ENCODE measurements around the gene MGAT5.

MGAT5 gene

DNA sequence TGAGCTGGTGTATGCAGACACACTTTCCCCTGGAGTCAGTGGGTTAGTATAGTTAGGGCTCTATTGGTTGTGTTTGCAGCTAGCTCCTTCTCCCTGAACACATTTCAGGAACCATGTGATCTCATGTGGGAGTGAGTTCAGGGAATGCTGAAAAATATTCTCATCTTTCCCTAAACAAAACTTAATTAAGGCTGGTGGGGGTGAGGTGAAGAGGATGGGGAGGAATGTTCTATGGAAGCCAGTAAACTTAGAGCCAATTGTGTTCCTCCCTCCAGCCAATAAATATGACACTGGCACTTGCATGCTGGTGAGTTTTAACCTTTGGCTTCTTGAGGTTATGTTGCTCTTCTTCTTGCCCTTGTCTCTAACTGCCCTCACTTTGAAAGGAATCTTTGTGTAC lies 952 bp downstream of the MGAT5 start:
- ChIA-PET CTCF (interaction anchor here (0.6 to 3.2 kb wide), 8 partner anchors 9 to 157 kb away, joined by 3 to 25 read pairs (median 4); no protein-coding TSS in a partner anchor), POLR2A (no interaction called here)
- TF ChIP-seq, protein P1, sequence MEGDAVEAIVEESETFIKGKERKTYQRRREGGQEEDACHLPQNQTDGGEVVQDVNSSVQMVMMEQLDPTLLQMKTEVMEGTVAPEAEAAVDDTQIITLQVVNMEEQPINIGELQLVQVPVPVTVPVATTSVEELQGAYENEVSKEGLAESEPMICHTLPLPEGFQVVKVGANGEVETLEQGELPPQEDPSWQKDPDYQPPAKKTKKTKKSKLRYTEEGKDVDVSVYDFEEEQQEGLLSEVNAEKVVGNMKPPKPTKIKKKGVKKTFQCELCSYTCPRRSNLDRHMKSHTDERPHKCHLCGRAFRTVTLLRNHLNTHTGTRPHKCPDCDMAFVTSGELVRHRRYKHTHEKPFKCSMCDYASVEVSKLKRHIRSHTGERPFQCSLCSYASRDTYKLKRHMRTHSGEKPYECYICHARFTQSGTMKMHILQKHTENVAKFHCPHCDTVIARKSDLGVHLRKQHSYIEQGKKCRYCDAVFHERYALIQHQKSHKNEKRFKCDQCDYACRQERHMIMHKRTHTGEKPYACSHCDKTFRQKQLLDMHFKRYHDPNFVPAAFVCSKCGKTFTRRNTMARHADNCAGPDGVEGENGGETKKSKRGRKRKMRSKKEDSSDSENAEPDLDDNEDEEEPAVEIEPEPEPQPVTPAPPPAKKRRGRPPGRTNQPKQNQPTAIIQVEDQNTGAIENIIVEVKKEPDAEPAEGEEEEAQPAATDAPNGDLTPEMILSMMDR (IDR thresholded peaks at IDR 0.05; ENCODE audit: control extremely low read depth, extremely low read depth, low read depth, missing control alignments) = no peak
- no peak for DNase-seq (ENCODE audit: extremely low spot score)

DNA sequence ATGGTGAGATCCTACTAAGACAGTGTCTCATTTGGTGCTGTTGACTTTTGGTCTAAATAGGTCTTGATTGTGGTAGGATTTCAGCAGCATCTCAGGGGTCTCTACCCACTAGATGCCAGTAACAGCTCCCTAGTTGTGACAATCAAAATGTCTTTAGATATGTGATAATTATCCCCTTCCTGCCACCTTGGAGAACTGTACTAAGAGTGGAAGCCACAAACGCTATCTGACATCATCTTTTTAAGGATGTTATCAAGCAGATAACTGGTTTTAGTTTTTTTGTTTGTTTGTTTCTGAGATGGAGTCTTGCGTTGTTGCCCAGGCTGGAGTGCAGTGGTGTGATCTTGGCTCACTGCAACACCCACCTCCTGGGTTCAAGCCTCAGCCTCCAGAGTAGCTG lies 3.1 kb downstream of the MGAT5 start:
- TF ChIP-seq, protein P1 (IDR thresholded peaks at IDR 0.05; ENCODE audit: control extremely low read depth, extremely low read depth, low read depth, missing control alignments) = no peak
- CTCF ChIA-PET = interaction anchor here (0.5 to 2.5 kb wide), 5 partner anchors 9 to 155 kb away, joined by 3 to 14 read pairs (median 4); no protein-coding TSS in a partner anchor
- POLR2A ChIA-PET = no interaction called here
- no peak for DNase-seq (ENCODE audit: extremely low spot score)

DNA sequence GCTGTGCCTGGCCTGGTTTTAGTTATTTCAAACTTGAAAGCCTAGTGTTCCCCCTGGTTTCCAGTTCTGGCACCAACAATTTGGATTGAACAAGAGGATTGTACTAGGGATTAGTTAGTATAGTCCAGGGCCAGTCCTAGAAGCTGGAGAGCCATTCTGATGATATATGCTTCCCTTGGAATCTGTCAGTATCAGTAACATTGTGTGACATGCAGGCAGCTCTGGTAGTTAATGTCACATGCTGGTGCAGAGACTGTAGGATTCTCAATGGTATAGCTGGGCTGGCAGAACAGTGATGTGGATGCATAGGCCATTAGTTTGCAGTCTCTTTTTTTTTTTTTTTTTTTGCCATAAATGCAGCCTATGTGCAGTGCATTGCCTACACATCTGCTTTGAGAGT lies 3.6 kb downstream of the MGAT5 start:
- TF ChIP-seq, protein P1 (IDR thresholded peaks at IDR 0.05; ENCODE audit: control extremely low read depth, extremely low read depth, low read depth, missing control alignments) = no peak
- CTCF ChIA-PET = interaction anchor here (0.9 to 2.5 kb wide), 3 partner anchors 12 to 14 kb away, joined by 3 to 14 read pairs (median 3); no protein-coding TSS in a partner anchor
- POLR2A ChIA-PET = no interaction called here
- no peak for DNase-seq (ENCODE audit: extremely low spot score)

GRCh38 chr2:134257965-134258683 lies 4.3 kb downstream of the MGAT5 start:
- POLR2A ChIA-PET = no interaction called here
- DNase-seq (ENCODE audit: extremely low spot score) = no peak
- TF ChIP-seq, protein P1 (IDR thresholded peaks at IDR 0.05; ENCODE audit: control extremely low read depth, extremely low read depth, low read depth, missing control alignments) = no peak
- CTCF ChIA-PET = interaction anchor here (0.9 to 2.5 kb wide), 3 partner anchors 11 to 15 kb away, joined by 3 to 14 read pairs (median 3); no protein-coding TSS in a partner anchor

- TF ChIP-seq, protein P1 (IDR thresholded peaks at IDR 0.05; ENCODE audit: control extremely low read depth, extremely low read depth, low read depth, missing control alignments) = no peak
- POLR2A ChIA-PET = no interaction called here
- no peak for DNase-seq (ENCODE audit: extremely low spot score)
- CTCF ChIA-PET = interaction anchor here (1.0 kb wide), 1 partner anchor 12 kb away, joined by 5 read pairs; no protein-coding TSS in a partner anchor
Measured at GRCh38 chr2:134258684-134259388, 5.0 kb downstream of the MGAT5 start.

DNA sequence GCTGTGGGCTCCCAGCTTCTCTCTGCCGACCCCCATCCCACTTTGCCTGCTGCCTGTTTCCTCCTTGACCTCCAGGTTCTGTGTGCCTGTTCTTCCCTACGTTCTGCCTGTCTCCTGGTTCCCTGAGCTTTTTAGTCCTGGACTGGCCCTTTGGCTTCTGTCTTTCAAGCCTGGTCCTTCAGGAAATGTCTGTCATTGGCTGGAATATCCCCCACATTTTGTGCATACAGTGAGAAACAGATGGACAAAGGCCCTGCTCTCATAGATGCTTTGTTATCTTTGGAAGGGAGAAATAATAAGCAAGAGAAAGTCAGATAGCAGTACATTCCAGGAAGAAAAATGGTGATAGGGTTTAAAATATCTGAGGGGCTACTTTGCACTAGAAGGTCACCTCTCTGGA lies 5.7 kb downstream of the MGAT5 start:
- CTCF ChIA-PET = interaction anchor here (1.0 kb wide), 1 partner anchor 11 kb away, joined by 5 read pairs; no protein-coding TSS in a partner anchor
- TF ChIP-seq, protein P1 (IDR thresholded peaks at IDR 0.05; ENCODE audit: control extremely low read depth, extremely low read depth, low read depth, missing control alignments) = no peak
- POLR2A ChIA-PET = no interaction called here
- no peak for DNase-seq (ENCODE audit: extremely low spot score)

Measured in GM10248 (cell line).